ENCODE results near the gene MPC1L. TPM values are rescaled to one million over a fixed set of nuclear protein-coding genes. Genes with fewer than 3 reads are reported as not detected.
A peak's percentile ranks its signal among the peaks of the same experiment; 100 is the strongest.

The MPC1L gene
- total RNA-seq, 1 experiment from 2014 or later, result not detected

DNA sequence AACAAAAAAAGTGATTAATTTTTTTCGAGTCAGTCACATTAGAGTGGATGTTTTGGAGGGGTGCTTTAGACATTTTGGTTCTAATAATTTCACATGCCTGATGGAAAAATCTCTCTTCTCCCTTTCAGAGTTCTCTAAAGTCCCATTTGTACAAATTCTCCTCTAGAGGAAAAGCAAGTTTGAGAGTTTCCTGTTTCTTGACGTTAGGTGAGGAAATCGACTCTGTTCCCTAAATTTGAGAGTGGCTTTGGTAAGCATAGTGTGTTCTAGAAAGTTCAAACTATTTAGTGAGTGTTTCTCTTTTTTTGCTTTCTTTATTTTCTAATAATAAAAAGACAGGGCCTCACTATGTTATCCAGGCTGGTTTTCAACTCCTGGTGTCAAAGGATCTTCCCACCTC is 44.1 kb upstream of the MPC1L start (continued):
- TF ChIP-seq, protein P1, sequence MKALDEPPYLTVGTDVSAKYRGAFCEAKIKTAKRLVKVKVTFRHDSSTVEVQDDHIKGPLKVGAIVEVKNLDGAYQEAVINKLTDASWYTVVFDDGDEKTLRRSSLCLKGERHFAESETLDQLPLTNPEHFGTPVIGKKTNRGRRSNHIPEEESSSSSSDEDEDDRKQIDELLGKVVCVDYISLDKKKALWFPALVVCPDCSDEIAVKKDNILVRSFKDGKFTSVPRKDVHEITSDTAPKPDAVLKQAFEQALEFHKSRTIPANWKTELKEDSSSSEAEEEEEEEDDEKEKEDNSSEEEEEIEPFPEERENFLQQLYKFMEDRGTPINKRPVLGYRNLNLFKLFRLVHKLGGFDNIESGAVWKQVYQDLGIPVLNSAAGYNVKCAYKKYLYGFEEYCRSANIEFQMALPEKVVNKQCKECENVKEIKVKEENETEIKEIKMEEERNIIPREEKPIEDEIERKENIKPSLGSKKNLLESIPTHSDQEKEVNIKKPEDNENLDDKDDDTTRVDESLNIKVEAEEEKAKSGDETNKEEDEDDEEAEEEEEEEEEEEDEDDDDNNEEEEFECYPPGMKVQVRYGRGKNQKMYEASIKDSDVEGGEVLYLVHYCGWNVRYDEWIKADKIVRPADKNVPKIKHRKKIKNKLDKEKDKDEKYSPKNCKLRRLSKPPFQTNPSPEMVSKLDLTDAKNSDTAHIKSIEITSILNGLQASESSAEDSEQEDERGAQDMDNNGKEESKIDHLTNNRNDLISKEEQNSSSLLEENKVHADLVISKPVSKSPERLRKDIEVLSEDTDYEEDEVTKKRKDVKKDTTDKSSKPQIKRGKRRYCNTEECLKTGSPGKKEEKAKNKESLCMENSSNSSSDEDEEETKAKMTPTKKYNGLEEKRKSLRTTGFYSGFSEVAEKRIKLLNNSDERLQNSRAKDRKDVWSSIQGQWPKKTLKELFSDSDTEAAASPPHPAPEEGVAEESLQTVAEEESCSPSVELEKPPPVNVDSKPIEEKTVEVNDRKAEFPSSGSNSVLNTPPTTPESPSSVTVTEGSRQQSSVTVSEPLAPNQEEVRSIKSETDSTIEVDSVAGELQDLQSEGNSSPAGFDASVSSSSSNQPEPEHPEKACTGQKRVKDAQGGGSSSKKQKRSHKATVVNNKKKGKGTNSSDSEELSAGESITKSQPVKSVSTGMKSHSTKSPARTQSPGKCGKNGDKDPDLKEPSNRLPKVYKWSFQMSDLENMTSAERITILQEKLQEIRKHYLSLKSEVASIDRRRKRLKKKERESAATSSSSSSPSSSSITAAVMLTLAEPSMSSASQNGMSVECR (CRISPR knock-in tag; IDR thresholded peaks at IDR 0.05; ENCODE audit: borderline replicate concordance), result no peak
- TF ChIP-seq, protein P2, sequence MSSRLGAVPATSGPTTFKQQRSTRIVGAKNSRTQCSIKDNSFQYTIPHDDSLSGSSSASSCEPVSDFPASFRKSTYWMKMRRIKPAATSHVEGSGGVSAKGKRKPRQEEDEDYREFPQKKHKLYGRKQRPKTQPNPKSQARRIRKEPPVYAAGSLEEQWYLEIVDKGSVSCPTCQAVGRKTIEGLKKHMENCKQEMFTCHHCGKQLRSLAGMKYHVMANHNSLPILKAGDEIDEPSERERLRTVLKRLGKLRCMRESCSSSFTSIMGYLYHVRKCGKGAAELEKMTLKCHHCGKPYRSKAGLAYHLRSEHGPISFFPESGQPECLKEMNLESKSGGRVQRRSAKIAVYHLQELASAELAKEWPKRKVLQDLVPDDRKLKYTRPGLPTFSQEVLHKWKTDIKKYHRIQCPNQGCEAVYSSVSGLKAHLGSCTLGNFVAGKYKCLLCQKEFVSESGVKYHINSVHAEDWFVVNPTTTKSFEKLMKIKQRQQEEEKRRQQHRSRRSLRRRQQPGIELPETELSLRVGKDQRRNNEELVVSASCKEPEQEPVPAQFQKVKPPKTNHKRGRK (CRISPR knock-in tag; IDR thresholded peaks at IDR 0.05; ENCODE audit: borderline replicate concordance), result no peak
- TF ChIP-seq CBFB (CRISPR knock-in tag; IDR thresholded peaks at IDR 0.05; ENCODE audit: low read depth), result no peak
- no peak for TF ChIP-seq NR1H2 (CRISPR knock-in tag; IDR thresholded peaks at IDR 0.05)
- no peak for TF ChIP-seq TP53 (CRISPR knock-in tag; IDR thresholded peaks at IDR 0.05)
- TF ChIP-seq SOX15 (CRISPR knock-in tag; IDR thresholded peaks at IDR 0.05), result no peak
- no peak for TF ChIP-seq FOXJ3 (CRISPR knock-in tag; IDR thresholded peaks at IDR 0.05; ENCODE audit: borderline replicate concordance)
- no peak for TF ChIP-seq JUN (CRISPR knock-in tag; IDR thresholded peaks at IDR 0.05)
- no peak for TF ChIP-seq ELF4 (CRISPR knock-in tag; IDR thresholded peaks at IDR 0.05; ENCODE audit: low read depth)
- TF ChIP-seq GABPB1 (CRISPR knock-in tag; IDR thresholded peaks at IDR 0.05), result no peak
- TF ChIP-seq, protein P3, sequence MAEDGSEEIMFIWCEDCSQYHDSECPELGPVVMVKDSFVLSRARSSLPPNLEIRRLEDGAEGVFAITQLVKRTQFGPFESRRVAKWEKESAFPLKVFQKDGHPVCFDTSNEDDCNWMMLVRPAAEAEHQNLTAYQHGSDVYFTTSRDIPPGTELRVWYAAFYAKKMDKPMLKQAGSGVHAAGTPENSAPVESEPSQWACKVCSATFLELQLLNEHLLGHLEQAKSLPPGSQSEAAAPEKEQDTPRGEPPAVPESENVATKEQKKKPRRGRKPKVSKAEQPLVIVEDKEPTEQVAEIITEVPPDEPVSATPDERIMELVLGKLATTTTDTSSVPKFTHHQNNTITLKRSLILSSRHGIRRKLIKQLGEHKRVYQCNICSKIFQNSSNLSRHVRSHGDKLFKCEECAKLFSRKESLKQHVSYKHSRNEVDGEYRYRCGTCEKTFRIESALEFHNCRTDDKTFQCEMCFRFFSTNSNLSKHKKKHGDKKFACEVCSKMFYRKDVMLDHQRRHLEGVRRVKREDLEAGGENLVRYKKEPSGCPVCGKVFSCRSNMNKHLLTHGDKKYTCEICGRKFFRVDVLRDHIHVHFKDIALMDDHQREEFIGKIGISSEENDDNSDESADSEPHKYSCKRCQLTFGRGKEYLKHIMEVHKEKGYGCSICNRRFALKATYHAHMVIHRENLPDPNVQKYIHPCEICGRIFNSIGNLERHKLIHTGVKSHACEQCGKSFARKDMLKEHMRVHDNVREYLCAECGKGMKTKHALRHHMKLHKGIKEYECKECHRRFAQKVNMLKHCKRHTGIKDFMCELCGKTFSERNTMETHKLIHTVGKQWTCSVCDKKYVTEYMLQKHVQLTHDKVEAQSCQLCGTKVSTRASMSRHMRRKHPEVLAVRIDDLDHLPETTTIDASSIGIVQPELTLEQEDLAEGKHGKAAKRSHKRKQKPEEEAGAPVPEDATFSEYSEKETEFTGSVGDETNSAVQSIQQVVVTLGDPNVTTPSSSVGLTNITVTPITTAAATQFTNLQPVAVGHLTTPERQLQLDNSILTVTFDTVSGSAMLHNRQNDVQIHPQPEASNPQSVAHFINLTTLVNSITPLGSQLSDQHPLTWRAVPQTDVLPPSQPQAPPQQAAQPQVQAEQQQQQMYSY (CRISPR knock-in tag; IDR thresholded peaks at IDR 0.05), result no peak

DNA sequence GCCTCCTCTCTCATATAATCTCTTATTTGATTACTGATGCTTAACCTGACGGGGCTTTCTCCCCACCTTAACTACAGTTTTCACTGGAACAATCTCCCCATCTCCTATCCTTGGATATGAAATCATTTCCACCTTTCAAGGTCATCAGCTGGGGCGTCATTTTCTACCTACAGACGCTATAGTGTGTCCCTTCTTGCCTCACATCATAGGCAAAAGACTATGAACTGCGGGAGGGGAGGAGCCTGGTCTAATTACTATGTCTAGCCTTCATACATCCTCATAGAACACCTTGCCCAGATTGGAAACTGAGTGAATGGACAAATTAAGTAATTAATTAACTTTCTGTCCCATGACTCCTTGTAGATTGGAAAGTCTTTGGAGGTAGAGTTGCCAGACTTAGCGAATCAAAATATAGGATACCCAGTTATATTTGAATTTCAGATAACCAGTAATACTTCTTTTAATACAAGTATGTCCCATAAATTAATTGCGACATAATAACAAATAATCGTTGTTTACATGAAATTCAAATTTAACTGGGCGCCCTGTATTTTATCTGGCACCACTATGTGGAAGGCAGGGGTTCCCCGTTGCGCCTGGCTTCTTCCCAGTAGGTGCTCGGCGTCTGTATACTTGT is 43.2 kb upstream of the MPC1L start:
- ATAC-seq (peak; percentile 28), DNase-seq (ENCODE audit: low spot score) (no peak)
- Mint-ChIP-seq H3K27ac (peak overlapping the region; percentile 91; the same call in 1 of the 2 replicates), H3K4me3 (peak overlapping the region; percentile 80), H3K9me3 (no peaks in the 10 kb centered on the region), H3K4me1 (peaks cover 8% of the 10 kb centered on the region), H3K36me3 (no peaks in the 10 kb centered on the region), H3K27me3 (ENCODE audit: low read depth) (no peaks in the 10 kb centered on the region)
- ChIA-PET CTCF (interaction anchor here (0.6 to 0.8 kb wide), 2 partner anchors 36 to 796 kb away, joined by 3 read pairs; no protein-coding TSS in a partner anchor), POLR2A (no interaction called here)
- TF ChIP-seq, protein P4, sequence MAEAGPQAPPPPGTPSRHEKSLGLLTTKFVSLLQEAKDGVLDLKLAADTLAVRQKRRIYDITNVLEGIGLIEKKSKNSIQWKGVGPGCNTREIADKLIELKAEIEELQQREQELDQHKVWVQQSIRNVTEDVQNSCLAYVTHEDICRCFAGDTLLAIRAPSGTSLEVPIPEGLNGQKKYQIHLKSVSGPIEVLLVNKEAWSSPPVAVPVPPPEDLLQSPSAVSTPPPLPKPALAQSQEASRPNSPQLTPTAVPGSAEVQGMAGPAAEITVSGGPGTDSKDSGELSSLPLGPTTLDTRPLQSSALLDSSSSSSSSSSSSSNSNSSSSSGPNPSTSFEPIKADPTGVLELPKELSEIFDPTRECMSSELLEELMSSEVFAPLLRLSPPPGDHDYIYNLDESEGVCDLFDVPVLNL (CRISPR knock-in tag; IDR thresholded peaks at IDR 0.05; ENCODE audit: borderline replicate concordance, low read depth), result no peak
- TF ChIP-seq ETV6 (CRISPR knock-in tag; IDR thresholded peaks at IDR 0.05) (no peak), OVOL2 (CRISPR knock-in tag; IDR thresholded peaks at IDR 0.05; ENCODE audit: borderline replicate concordance) (no peak), GRHL2 (CRISPR knock-in tag; IDR thresholded peaks at IDR 0.05; ENCODE audit: insufficient replicate concordance, severe bottlenecking) (no peak), ZNF263 (CRISPR knock-in tag; IDR thresholded peaks at IDR 0.05; ENCODE audit: low read depth) (no peak)
- TF ChIP-seq, protein P1 (CRISPR knock-in tag; IDR thresholded peaks at IDR 0.05; ENCODE audit: borderline replicate concordance), result no peak
- TF ChIP-seq, protein P5, sequence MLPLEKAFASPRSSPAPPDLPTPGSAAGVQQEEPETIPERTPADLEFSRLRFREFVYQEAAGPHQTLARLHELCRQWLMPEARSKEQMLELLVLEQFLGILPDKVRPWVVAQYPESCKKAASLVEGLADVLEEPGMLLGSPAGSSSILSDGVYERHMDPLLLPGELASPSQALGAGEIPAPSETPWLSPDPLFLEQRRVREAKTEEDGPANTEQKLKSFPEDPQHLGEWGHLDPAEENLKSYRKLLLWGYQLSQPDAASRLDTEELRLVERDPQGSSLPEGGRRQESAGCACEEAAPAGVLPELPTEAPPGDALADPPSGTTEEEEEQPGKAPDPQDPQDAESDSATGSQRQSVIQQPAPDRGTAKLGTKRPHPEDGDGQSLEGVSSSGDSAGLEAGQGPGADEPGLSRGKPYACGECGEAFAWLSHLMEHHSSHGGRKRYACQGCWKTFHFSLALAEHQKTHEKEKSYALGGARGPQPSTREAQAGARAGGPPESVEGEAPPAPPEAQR (CRISPR knock-in tag; IDR thresholded peaks at IDR 0.05), result no peak

All from WTC11 (cell line).